SW480 (cell line): ENCODE data around the gene LSM14B.
"Not testable (repeated sequence)": the region's sequence is repeated elsewhere in the genome, so short reads cannot be mapped to it uniquely, and the experiment has no call there.

Experiments
- DNase-seq: peaks from one replicate; pipeline ENCODE4 v3.0.0-alpha.2; 2016; ENCODE audit warnings: low spot score

The LSM14B gene

GRCh38 chr20:62147528-62147927 is 25.3 kb downstream of the LSM14B start:
- no peak for DNase-seq

- DNase-seq, result not testable (repeated sequence)
These were observed 26.1 kb downstream of the LSM14B start for GRCh38 chr20:62148383-62148782.

GRCh38 chr20:62148908-62149314 is 26.6 kb downstream of the LSM14B start:
- DNase-seq, result no peak

GRCh38 chr20:62149532-62150309 is 27.4 kb downstream of the LSM14B start:
- peak; percentile 48 for DNase-seq

- DNase-seq, result no peak
These were observed 28.0 kb downstream of the LSM14B start for GRCh38 chr20:62150310-62150575.

GRCh38 chr20:62151225-62151624 is 28.9 kb downstream of the LSM14B start:
- no peak for DNase-seq

GRCh38 chr20:62151835-62152364 is 29.6 kb downstream of the LSM14B start:
- DNase-seq, result no peak

- no peak for DNase-seq
These were observed 33.4 kb downstream of the LSM14B start for GRCh38 chr20:62155428-62156253.

GRCh38 chr20:62156254-62156556 is 33.9 kb downstream of the LSM14B start:
- no peak for DNase-seq

GRCh38 chr20:62156592-62157386 is 34.5 kb downstream of the LSM14B start:
- peak; percentile 47 for DNase-seq

GRCh38 chr20:62157387-62158087 is 35.3 kb downstream of the LSM14B start:
- DNase-seq, result no peak

- DNase-seq, result no peak
These were observed 35.8 kb downstream of the LSM14B start for GRCh38 chr20:62158088-62158400.

GRCh38 chr20:62158541-62158940 is 36.3 kb downstream of the LSM14B start:
- DNase-seq, result no peak

- DNase-seq, result no peak
These were observed 36.8 kb downstream of the LSM14B start for GRCh38 chr20:62159052-62159451.

- peak; percentile 98 for DNase-seq
These were observed 37.6 kb downstream of the LSM14B start for GRCh38 chr20:62159839-62160238.

GRCh38 chr20:62160253-62160652 is 38.0 kb downstream of the LSM14B start:
- DNase-seq, result no peak

GRCh38 chr20:62160876-62161275 is 38.6 kb downstream of the LSM14B start:
- no peak for DNase-seq

- no peak for DNase-seq
These were observed 39.1 kb downstream of the LSM14B start for GRCh38 chr20:62161347-62161746.

- no peak for DNase-seq
These were observed 40.6 kb downstream of the LSM14B start for GRCh38 chr20:62162765-62163484.

- no peak for DNase-seq
These were observed 41.2 kb downstream of the LSM14B start for GRCh38 chr20:62163485-62163865.

- no peak for DNase-seq
These were observed 41.9 kb downstream of the LSM14B start for GRCh38 chr20:62163986-62164762.
